Stimulated activated memory B cell treated with anti-CD40 and anti-IgM and Interleukin-4, amounts not matched to agents 10 μg/mL and 1 μg/mL and 100 μg/mL, for 72 hours (primary cell): ENCODE measurements around the gene OPN3.

Source experiments
- ATAC-seq: fragments of 150-1000 bp; cut with Tn5 transposase; 2 replicates; pipeline ENCODE4 v1.10.0; 2021
- H3K27ac Mint-ChIP-seq: one replicate; pipeline ENCODE4 v1.8.0; 2022; ENCODE audit warnings: mild to moderate bottlenecking, mixed read lengths
- H3K27me3 Mint-ChIP-seq: one replicate; pipeline ENCODE4 v1.8.0; 2022; ENCODE audit warnings: mixed read lengths
- H3K36me3 Mint-ChIP-seq: one replicate; pipeline ENCODE4 v1.8.0; 2022; ENCODE audit warnings: mixed read lengths
- H3K4me1 Mint-ChIP-seq: one replicate; pipeline ENCODE4 v1.8.0; 2022; ENCODE audit warnings: mixed read lengths
- H3K4me3 Mint-ChIP-seq: one replicate; pipeline ENCODE4 v1.8.0; 2022; ENCODE audit warnings: mild to moderate bottlenecking, moderate library complexity, mixed read lengths
- H3K9me3 Mint-ChIP-seq: one replicate; pipeline ENCODE4 v1.8.0; 2022; ENCODE audit warnings: mixed read lengths

OPN3 gene

GRCh38 chr1:241557551-241558193 lies 82.5 kb downstream of the OPN3 start:
- no peak for ATAC-seq
- Mint-ChIP-seq H3K27me3 (no peaks in the 10 kb centered on the region), H3K4me3 (no peak overlapping the region), H3K4me1 (peaks cover 22% of the 10 kb centered on the region), H3K9me3 (peaks cover 1% of the 10 kb centered on the region), H3K27ac (peak overlapping the region; percentile 23), H3K36me3 (peaks cover 77% of the 10 kb centered on the region)

GRCh38 chr1:241557031-241557430 lies 83.1 kb downstream of the OPN3 start:
- ATAC-seq, result no peak
- H3K27me3 Mint-ChIP-seq, result no peaks in the 10 kb centered on the region
- no peak overlapping the region for H3K4me3 Mint-ChIP-seq
- H3K27ac Mint-ChIP-seq, result peak overlapping the region; percentile 23
- H3K36me3 Mint-ChIP-seq, result peaks cover 77% of the 10 kb centered on the region
- H3K4me1 Mint-ChIP-seq, result peaks cover 24% of the 10 kb centered on the region
- H3K9me3 Mint-ChIP-seq, result peaks cover 3% of the 10 kb centered on the region

- Mint-ChIP-seq H3K4me3 (no peak overlapping the region), H3K9me3 (peaks cover 3% of the 10 kb centered on the region), H3K36me3 (peaks cover 71% of the 10 kb centered on the region), H3K4me1 (peaks cover 39% of the 10 kb centered on the region), H3K27ac (peak overlapping the region; percentile 37), H3K27me3 (no peaks in the 10 kb centered on the region)
- no peak for ATAC-seq
These were observed 84.6 kb downstream of the OPN3 start for GRCh38 chr1:241555526-241555925.

- H3K36me3 Mint-ChIP-seq, result peaks cover 70% of the 10 kb centered on the region
- no peak overlapping the region for H3K4me3 Mint-ChIP-seq
- ATAC-seq, result no peak
- peaks cover 4% of the 10 kb centered on the region for H3K9me3 Mint-ChIP-seq
- no peaks in the 10 kb centered on the region for H3K27me3 Mint-ChIP-seq
- peaks cover 46% of the 10 kb centered on the region for H3K4me1 Mint-ChIP-seq
- H3K27ac Mint-ChIP-seq, result peak overlapping the region; percentile 63
These were observed 86.1 kb downstream of the OPN3 start for GRCh38 chr1:241553886-241554592.

GRCh38 chr1:241551759-241552638 lies 88.2 kb downstream of the OPN3 start:
- Mint-ChIP-seq H3K36me3 (peaks cover 72% of the 10 kb centered on the region), H3K27me3 (no peaks in the 10 kb centered on the region), H3K27ac (peak overlapping the region; percentile 92), H3K9me3 (peaks cover 6% of the 10 kb centered on the region), H3K4me1 (peaks cover 50% of the 10 kb centered on the region), H3K4me3 (peak overlapping the region; percentile 79)
- peak; percentile 94 for ATAC-seq

GRCh38 chr1:241550318-241550717 lies 89.9 kb downstream of the OPN3 start:
- Mint-ChIP-seq H3K27ac (peak overlapping the region; percentile 92), H3K4me1 (peaks cover 63% of the 10 kb centered on the region), H3K27me3 (no peaks in the 10 kb centered on the region), H3K36me3 (peaks cover 70% of the 10 kb centered on the region), H3K4me3 (no peak overlapping the region), H3K9me3 (peaks cover 9% of the 10 kb centered on the region)
- no peak for ATAC-seq

GRCh38 chr1:241548008-241548407 lies 92.2 kb downstream of the OPN3 start:
- peaks cover 72% of the 10 kb centered on the region for H3K36me3 Mint-ChIP-seq
- no peaks in the 10 kb centered on the region for H3K27me3 Mint-ChIP-seq
- peak overlapping the region; percentile 66 for H3K27ac Mint-ChIP-seq
- H3K4me1 Mint-ChIP-seq, result peaks cover 58% of the 10 kb centered on the region
- H3K4me3 Mint-ChIP-seq, result no peak overlapping the region
- peaks cover 9% of the 10 kb centered on the region for H3K9me3 Mint-ChIP-seq
- no peak for ATAC-seq
